Activated naive CD4-positive, alpha-beta T cell treated with anti-CD3 and anti-CD28 coated beads, Interleukin-2, amount 50 U/mL, for 72 hours (primary cell): ENCODE results near the gene CLEC16A. TPM values are rescaled to one million over a fixed set of nuclear protein-coding genes. Genes with fewer than 3 reads are reported as not detected.
A peak's percentile ranks its signal among the peaks of the same experiment; 100 is the strongest.

Experiments used
- ATAC-seq, 2 donors: fragments of 150-1000 bp; cut with Tn5 transposase; 2 replicates each; pipeline ENCODE4 v1.10.0; 2021; ENCODE audit warnings: mild to moderate bottlenecking in 2 of 2, moderate library complexity in 2 of 2
- DNase-seq, 2 donors: peaks; one replicate each; pipeline ENCODE4 v3.0.0; 2021 to 2022; ENCODE audit warnings: low spot score in 2 of 2
- H3K27ac Mint-ChIP-seq, 2 donors: one replicate each; pipeline ENCODE4 v1.8.0; 2022; ENCODE audit warnings: mild to moderate bottlenecking in 2 of 2, mixed read lengths in 2 of 2
- H3K36me3 Mint-ChIP-seq, 2 donors: one replicate each; pipeline ENCODE4 v1.8.0; 2022; ENCODE audit warnings: mixed read lengths in 2 of 2
- H3K9me3 Mint-ChIP-seq, 2 donors: one replicate each; pipeline ENCODE4 v1.8.0; 2022; ENCODE audit warnings: mixed read lengths in 2 of 2
- total RNA-seq, 2 donors: library from RNA; stranded (reverse); gene quantifications; one replicate each; pipeline ENCODE4 v1.2.3, GENCODE V29; 2022

Gene CLEC16A
- total RNA-seq, 2 donors from 2014 or later, result 28.0 to 33.2 TPM

DNA sequence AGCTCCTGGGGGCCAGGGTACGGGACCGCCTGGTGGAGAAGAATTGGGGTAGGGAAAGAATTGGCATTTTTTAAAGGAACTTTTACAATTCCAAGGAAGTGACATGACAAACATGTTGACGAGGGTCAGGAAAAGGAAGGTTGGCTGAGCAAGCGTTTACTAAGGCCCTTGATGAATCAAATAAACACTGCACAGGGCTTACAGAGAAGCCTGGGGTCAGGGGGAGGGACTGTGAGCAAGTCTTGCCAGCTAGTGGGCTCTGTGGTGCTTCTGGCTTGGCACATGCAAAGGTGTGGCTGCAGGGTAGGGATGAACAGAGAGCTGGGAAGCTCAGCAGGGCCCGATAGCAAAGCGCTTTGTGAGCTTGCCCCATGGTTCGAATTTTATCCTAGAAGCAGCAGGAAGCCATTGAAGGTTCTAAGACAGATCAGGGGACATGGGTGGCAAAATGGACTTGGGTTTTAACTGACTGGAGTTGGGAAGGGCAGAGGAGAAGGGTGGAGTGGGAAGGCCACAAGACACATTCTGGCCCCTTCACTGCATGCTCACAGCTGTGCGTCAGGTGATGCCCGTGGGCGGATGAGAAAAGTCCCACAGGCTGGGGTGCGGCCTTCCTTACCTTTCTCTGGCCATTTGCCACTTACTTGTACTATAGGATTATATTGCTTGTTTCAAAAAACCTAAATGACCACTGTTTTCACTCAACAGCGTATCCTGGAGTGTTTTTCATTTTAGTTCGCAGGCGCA is 193.8 kb downstream of the CLEC16A start:
- H3K9me3 Mint-ChIP-seq, result no peaks in the 10 kb centered on the region
- peaks cover 15 to 20% of the 10 kb centered on the region in 2 donors for H3K36me3 Mint-ChIP-seq
- ATAC-seq, result no peak
- peak in 1 of 2 donors; percentile 34 for DNase-seq
- H3K27ac Mint-ChIP-seq, result peak overlapping the region in 1 of 2 donors; percentile 37

DNA sequence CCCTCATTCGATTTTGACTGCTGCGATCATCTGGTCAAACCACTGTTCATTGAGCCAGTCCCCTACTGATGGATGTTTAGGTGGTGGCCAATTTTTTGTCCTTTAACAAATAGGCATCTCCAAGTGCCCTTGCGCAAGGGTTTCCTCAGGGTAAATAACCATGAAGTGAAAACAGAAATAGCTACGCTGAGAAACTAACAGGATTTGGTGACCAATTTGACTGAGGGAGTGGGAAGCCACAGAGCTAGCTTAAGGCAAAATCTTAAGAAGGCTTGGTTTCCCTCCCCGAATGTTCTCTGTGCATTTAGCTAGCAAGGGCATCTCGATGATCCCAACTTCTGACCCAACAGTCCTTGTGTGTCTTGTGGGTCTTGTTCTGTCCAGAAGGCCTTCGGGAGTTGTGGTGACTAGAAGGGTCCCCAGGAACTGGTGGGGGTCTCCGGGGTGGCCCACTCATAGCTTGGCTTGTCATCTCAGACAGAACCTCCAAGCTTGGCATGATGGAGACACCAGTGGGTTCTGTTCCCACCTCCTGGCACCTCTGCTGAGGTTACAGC is 194.5 kb downstream of the CLEC16A start:
- no peak for ATAC-seq
- H3K27ac Mint-ChIP-seq, result peak overlapping the region in 1 of 2 donors; percentile 77

DNA sequence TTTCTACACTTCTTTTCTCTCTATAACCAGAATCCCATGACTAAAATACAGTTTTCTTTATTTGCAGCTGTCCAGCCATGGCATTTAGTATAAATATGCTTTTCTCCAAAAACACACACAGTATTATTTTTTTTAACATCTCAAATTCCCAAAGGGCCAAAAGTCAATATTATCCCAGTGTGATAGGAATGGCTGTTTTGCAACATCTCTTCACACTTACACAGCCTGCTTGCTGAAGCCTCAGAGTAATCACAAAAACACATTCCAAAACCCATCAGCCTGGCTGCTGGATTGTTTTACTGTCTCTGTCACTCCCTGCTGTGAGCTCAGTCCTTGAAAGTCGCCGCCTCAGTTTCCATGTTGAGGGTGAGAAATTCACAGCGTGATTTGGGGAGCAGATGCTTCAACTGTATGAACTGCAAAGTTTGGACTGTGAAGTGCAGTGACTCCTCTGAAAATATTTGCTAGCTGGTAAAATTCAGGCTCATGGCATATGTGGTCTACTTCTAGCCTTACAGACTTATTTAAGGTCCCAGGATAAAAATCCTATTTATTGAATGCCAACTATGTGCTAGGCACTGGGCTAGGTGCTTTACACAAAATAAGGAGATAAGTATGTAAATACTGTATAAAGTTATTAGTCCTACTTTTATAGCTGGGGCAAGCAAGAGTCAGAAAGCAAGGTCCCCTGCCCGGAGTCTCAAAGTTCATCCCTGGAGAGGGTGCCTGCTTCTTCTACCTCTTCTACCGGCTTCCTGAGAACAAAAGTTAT is 195.1 kb downstream of the CLEC16A start:
- H3K9me3 Mint-ChIP-seq, result no peaks in the 10 kb centered on the region
- peak in 1 of 2 donors; percentile 34 for DNase-seq
- ATAC-seq, result no peak
- H3K36me3 Mint-ChIP-seq, result peaks cover 15 to 18% of the 10 kb centered on the region in 2 donors
- peak overlapping the region; percentile 77 to 92 for H3K27ac Mint-ChIP-seq

More for the DNA sequence above, 194.5 kb downstream of the CLEC16A start:
- Mint-ChIP-seq H3K9me3 (no peaks in the 10 kb centered on the region), H3K36me3 (peaks cover 15 to 20% of the 10 kb centered on the region in 2 donors)
- DNase-seq, result no peak

DNA sequence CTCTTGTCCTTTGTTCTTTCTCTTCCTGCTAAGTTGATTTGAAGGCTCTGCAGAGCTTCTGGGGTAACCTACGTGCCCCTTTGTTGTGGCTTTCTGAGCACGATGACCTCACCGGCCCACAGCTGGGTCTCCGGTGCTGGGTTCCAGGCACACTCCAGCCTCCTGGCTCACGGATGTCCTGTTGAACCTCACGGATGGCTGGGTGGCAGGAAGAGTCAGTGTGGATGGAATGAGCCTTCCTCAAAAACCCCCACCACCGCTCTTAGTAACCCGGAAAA is 195.7 kb downstream of the CLEC16A start:
- ATAC-seq (peak; percentile 75 to 94), DNase-seq (peak; percentile 22 to 77)
- peak overlapping the region; percentile 77 to 92 for H3K27ac Mint-ChIP-seq
- peaks cover 10 to 13% of the 10 kb centered on the region in 2 donors for H3K36me3 Mint-ChIP-seq
- no peaks in the 10 kb centered on the region for H3K9me3 Mint-ChIP-seq

DNA sequence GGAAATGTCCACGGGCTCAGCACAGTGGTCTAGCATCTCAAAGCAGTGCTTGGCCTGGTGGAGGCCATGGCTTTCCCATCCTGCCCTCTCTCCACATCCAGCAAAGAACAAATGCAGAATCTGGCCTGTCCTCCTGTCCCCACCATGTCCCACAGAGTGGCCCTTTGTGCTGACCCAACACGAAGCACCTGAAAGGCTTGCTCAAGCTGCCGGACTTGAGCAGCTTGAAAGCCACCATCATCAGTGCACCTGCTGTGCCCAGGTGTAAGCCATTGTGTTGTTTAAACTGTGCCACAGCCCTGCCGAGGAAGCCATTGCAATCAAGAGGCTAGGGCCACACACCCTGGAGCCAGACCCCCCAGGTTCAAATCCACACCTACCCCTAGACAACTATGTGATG is 196.1 kb downstream of the CLEC16A start:
- DNase-seq, result no peak
- ATAC-seq, result no peak
- H3K36me3 Mint-ChIP-seq, result peaks cover 6 to 12% of the 10 kb centered on the region in 2 donors
- peak overlapping the region; percentile 77 to 92 for H3K27ac Mint-ChIP-seq
- no peaks in the 10 kb centered on the region for H3K9me3 Mint-ChIP-seq

DNA sequence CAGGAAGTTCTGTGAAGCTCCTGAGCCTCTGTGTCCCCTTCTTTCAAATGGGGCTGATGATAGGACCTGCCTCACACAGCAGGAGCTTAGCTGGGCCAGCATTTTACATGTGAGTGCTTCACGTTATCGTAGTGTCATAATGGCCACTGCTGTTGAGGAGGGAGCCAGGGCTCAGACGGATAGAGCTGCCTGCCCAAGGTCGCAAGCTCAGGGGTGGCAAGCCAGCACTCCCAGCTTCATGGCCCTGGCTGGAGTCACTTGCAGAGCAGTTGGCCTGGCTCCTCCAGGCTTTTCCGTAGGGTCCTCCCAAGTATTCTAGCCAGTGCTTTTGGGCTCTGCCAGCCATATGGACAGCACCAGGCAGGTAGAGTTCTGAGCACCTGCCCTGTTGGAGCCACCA is 196.5 kb downstream of the CLEC16A start:
- DNase-seq, result no peak
- Mint-ChIP-seq H3K9me3 (no peaks in the 10 kb centered on the region), H3K27ac (peak overlapping the region in 1 of 2 donors; percentile 77), H3K36me3 (peaks cover 2 to 8% of the 10 kb centered on the region in 2 donors)
- ATAC-seq, result no peak

DNA sequence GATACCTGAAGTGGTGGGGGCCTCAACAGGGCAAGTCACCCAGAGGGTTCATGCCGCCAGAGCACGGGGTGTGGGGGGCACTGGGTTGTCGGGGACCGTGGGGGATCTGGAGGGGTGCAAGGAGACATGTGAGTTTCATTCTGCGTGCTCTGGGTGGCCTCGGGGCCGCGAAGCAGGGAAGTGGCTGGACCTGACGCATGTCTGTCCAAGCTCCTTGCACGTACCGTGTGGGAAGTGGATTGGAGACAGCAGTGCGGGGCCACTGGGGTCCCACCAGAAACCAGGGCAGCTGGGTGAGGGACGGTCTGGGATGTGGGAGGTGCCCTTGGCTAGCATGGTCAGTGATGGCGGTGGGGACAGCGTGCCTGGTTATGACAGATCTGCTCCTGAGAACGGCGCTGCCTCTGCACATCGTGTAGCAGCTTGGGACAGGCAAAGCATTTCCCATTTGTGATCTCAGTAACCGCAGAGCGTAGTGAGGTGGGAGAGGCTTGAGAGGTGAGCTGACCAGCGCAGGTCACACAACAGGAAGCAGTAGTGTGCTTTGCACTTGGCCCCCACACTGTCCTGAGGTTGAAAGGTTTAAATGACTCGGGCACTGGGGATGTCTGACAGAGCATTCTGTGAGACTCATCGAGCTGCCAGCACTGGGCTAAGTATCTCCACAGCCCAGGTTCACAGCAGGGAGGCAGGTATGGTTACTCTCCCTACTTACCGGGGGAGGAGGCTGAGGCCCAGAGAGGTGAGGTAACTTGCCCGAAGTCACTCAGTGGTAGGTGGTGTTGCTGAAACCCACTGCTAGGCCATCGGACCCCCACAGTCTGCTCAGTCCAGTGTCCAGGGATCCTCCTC is 197.3 kb downstream of the CLEC16A start:
- ATAC-seq (no peak), DNase-seq (peak in 1 of 2 donors; percentile 52)
- peak overlapping the region in 1 of 2 donors; percentile 65 for H3K27ac Mint-ChIP-seq

DNA sequence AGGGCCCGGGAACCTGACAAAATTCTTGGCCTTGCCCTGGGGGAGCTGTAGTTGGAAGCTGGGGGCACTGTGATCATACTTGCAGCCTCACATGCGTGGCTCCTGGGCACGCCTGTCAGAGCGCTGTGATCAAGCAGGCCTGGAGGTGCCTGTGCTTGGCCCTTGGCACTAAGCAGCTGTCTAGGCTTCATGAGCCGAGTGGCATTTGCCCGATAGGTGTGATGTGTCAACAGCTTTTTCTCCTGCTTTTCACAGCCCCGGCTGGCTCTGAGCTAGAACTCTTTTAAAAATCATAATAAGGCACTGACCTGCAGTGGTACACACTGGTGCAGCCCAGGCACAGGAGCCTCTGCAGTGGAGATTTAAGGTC is 197.9 kb downstream of the CLEC16A start:
- peaks cover 4 to 5% of the 10 kb centered on the region in 2 donors for H3K36me3 Mint-ChIP-seq
- H3K27ac Mint-ChIP-seq, result peak overlapping the region in 1 of 2 donors; percentile 4
- H3K9me3 Mint-ChIP-seq, result no peaks in the 10 kb centered on the region
- DNase-seq, result no peak
- no peak for ATAC-seq

More for the DNA sequence above, 197.3 kb downstream of the CLEC16A start:
- H3K9me3 Mint-ChIP-seq, result no peaks in the 10 kb centered on the region
- peaks cover 0 to 5% of the 10 kb centered on the region in 2 donors for H3K36me3 Mint-ChIP-seq

DNA sequence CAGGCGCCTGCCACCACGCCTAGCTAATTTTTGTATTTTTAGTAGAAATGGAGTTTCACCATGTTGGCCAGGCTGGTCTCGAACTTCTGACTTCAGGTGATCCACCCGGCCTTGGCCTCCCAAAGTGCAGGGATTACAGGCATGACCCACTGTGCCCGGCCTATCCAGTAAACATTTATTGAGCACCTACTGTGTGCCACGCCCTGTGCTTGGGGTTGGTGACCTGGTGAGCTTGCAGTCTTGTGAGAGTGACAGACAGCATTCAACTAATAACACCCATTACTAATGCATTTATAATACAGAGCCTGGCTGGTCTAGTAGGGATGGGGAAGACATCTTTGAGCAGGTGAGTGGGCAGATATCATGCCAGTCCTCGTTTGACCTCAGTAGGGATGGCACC is 198.6 kb downstream of the CLEC16A start:
- no peak for DNase-seq
- H3K27ac Mint-ChIP-seq, result peak overlapping the region in 1 of 2 donors; percentile 13
- no peak for ATAC-seq
- peaks cover 5% of the 10 kb centered on the region in 2 donors for H3K36me3 Mint-ChIP-seq
- H3K9me3 Mint-ChIP-seq, result no peaks in the 10 kb centered on the region

DNA sequence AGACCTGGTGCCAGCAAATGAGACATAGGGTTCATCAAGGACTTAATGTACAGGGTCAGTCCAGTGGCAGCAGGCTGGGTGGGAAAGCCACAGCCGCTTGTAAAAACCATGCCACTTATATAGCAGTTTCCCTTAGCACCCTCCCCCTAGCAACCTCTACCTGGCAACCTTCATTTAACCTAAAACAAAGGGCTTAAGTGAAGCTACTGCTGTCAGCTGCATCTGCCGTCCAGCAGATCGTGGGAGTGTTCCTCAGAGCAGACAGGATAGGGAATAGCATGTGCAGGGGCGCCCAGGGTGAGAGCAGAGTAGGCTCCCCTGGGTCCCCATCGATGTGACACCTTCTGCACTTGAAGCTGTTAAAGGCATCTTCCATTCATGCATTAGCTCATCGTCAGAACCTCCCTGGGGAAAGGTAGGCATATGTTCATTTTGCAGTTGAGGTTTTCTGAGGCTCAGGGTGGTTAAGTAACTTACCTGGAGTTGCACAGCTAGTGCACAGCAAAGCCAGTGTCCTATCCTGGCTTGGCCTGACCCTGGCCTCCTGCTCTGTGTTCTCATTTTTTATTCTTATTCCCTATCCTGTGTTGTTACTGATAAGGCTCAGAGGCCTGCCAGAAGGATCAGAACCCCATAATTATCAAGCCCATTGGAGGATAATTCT is 199.1 kb downstream of the CLEC16A start:
- H3K27ac Mint-ChIP-seq, result no peak overlapping the region
- peaks cover 5% of the 10 kb centered on the region in 2 donors for H3K36me3 Mint-ChIP-seq
- no peaks in the 10 kb centered on the region for H3K9me3 Mint-ChIP-seq
- no peak for ATAC-seq
- no peak for DNase-seq

DNA sequence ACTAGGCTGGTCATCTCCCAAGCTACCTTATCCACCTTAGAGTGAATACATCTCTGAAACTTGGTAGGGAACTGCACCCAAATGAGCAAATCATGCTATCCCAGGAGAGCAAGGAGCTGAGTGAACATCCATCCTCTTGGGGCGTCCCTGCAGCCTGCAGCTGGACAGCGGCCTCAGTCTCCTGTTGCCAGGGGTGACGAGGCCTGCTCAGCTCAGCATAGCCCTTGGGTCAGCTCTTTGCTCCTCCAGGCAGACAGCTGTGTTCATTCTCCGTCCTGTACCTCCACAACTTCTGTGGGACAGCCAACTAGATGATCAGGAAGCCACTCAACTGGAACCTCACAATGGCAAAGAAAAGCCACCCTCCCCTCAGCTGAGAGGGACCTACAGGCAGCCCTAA is 199.8 kb downstream of the CLEC16A start:
- no peak for ATAC-seq
- DNase-seq, result no peak
- H3K36me3 Mint-ChIP-seq, result peaks cover 5% of the 10 kb centered on the region in 2 donors
- H3K9me3 Mint-ChIP-seq, result no peaks in the 10 kb centered on the region
- no peak overlapping the region for H3K27ac Mint-ChIP-seq

DNA sequence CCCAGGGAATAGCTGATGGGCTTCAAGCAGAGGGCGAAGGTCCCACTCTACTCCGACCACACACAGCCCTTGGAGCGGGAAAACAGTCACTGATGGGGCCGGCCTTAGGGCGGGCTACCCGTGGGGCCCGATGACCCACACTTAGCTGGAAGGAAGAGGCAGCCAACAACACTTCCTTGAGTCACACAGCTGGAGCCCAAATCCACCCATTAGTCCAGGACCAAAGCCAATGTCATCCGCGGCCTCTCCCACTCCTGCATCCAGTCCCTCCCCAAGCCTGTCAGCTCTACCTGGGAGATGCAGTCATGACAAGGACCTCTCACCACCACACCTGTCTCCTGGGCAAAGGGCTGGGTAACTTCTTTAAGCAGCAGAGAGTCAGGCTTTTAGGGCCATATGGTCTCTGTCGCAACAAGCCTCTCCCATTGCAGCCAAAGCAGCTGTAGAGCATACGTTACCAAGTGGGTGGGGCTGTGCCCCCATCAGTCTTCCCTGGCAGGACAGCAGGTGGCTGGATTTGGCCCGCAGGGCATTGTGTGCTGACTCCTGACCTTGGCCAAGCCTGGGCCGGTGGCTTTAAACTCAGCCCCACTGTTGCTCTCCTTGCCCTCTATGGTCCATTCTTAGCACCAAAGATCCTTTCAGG is 200.9 kb downstream of the CLEC16A start:
- DNase-seq (no peak), ATAC-seq (no peak)
- no peak overlapping the region for H3K27ac Mint-ChIP-seq
- peaks cover 0 to 2% of the 10 kb centered on the region in 2 donors for H3K9me3 Mint-ChIP-seq
- peaks cover 6 to 11% of the 10 kb centered on the region in 2 donors for H3K36me3 Mint-ChIP-seq

DNA sequence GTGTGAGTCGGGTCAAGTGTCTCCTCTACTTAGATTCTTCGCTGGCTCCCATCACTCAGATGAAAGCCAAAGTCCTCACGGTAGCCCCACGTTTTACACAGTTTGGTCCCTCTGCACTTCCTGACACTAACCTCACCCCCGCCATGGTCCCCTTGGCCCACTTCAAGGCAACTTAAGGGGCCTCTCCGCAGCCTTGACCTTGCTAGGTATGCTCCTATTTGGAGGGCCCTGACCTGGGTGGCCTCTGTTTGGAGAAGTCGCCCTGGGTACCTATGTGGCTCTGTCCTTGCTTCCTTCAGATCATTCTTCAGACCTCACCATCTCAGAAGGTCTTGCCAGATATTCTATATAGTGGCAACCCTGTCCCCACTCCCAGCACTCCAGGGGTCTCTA is 201.5 kb downstream of the CLEC16A start:
- peaks cover 0 to 4% of the 10 kb centered on the region in 2 donors for H3K9me3 Mint-ChIP-seq
- peaks cover 10 to 14% of the 10 kb centered on the region in 2 donors for H3K36me3 Mint-ChIP-seq
- ATAC-seq (no peak), DNase-seq (no peak)
- no peak overlapping the region for H3K27ac Mint-ChIP-seq

DNA sequence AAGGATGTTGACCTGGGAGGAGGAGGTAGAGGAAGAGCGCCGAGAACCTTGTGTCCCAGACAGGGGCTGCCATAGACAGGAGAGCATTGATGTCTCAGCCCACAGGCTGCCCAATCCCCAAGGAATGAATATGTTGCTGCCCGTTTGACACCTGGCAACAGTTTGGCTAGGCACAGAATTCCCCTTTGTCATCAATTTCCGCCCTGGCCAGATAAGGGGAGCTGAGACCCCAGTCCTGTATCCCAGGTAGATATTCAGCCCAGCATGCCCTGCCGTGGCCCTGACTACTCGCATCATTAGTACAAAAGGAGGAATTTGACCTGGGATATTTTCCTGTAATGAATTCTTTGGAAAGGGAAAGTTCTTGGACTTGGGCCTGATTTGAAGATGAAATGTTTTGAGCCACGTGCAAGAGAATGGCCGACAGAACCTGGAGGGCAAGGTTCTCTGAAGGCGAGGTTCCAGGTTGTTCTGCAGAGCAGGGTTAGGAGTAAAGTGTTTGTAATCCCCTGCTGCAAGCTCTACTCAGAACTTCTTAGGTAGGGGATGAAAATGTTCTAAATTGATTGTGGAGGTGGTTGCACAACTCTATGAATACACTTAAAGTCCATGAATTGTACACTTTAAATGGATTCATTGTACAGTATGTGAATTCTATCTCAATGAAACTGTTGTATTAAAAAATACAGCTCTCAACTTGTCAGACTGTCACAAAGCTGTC is 202.8 kb downstream of the CLEC16A start:
- H3K36me3 Mint-ChIP-seq, result peaks cover 10 to 14% of the 10 kb centered on the region in 2 donors
- ATAC-seq (no peak), DNase-seq (no peak)
- H3K27ac Mint-ChIP-seq, result peak overlapping the region in 1 of 2 donors; percentile 46
- H3K9me3 Mint-ChIP-seq, result peaks cover 0 to 4% of the 10 kb centered on the region in 2 donors
